Muscle layer of duodenum (tissue), 2 donors: ENCODE results near the gene CD177.
"Not testable (repeated sequence)": the region's sequence is repeated elsewhere in the genome, so short reads cannot be mapped to it uniquely, and the experiment has no call there.

Source experiments
- H3K27ac ChIP-seq: one replicate; pipeline ENCODE4 v1.7.0; 2013; ENCODE audit warnings: mild to moderate bottlenecking, low read length
- H3K27me3 ChIP-seq: one replicate; pipeline ENCODE4 v1.7.0; 2013; ENCODE audit warnings: low read depth, mild to moderate bottlenecking, control low read depth, low read length
- H3K36me3 ChIP-seq, 2 donors: one replicate each; pipeline ENCODE4 v1.7.0; 2013; ENCODE audit warnings: low read length in 2 of 2, control low read depth in 1 of 2, mild to moderate bottlenecking in 1 of 2; ENCODE audit not compliant: insufficient read depth in 2 of 2, control insufficient read depth in 1 of 2
- H3K4me1 ChIP-seq, 2 donors: one replicate each; pipeline ENCODE4 v1.7.0; 2013; ENCODE audit warnings: low read length in 2 of 2, mild to moderate bottlenecking in 2 of 2, control low read depth in 1 of 2, moderate library complexity in 1 of 2; ENCODE audit not compliant: insufficient read depth in 2 of 2, control insufficient read depth in 1 of 2
- H3K4me3 ChIP-seq, 2 donors: one replicate each; pipeline ENCODE4 v1.7.0; 2013; ENCODE audit warnings: low read length in 2 of 2, low read depth in 1 of 2, mild to moderate bottlenecking in 1 of 2
- H3K9me3 ChIP-seq, 2 donors: one replicate each; pipeline ENCODE4 v1.7.0; 2013; ENCODE audit warnings: low read length in 2 of 2, control low read depth in 1 of 2, mild to moderate bottlenecking in 1 of 2; ENCODE audit not compliant: control insufficient read depth in 1 of 2
- donor health status: healthy.

Gene CD177

DNA sequence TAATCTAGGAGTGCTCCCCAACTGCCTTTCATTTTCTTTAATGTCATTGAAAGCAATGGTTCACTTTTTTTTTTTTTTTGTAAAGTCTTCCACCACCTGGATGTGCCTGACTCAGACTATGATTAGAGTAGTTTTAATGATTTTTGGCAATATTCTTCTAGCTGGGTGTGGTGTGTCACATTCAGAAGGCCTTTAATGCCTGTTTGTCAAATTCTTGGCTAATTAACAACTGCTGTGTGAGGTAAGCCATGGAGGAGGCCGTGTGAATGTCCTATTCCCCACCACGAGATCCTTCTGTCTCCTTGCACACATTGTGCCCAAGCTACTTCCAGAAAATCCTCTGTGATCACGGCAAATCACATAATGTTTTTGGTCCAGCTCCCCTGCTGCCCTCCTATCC is 30.3 kb downstream of the CD177 start:
- H3K4me1 ChIP-seq, H3K4me3 ChIP-seq, H3K9me3 ChIP-seq, H3K27me3 ChIP-seq, H3K27ac ChIP-seq, H3K36me3 ChIP-seq: not testable (repeated sequence)

DNA sequence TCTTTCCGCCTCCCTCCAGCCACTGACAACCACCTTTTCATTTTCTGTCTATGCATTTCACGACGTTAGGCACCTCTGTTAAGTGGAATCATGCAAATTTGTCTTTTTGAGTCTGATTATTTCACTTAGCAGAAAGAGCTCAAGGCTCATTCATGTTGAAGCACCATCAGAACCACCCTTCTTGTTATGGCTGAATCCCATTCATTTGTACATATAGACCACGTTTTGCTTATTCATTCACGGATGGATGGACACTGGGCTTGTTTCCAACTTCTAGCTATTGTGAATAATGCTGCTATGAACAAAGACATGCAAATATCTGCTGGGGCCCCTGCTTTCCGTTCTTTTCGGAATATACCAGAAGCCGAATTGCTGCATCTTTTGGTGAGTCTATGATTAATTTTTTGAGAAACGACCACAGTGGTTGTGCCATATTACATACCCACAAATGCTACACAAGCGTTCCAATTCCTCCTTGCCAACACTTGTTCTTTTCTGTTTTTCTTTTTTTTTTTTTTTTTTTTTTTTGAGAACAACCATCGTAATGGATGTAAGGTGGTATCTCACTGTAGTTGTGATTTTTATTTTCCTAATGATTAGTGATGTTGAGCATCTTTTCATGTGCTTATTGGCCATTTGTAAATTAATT is 37.5 kb downstream of the CD177 start:
- not testable (repeated sequence) for H3K4me3 ChIP-seq, H3K27ac ChIP-seq, H3K36me3 ChIP-seq, H3K27me3 ChIP-seq, H3K9me3 ChIP-seq, H3K4me1 ChIP-seq

DNA sequence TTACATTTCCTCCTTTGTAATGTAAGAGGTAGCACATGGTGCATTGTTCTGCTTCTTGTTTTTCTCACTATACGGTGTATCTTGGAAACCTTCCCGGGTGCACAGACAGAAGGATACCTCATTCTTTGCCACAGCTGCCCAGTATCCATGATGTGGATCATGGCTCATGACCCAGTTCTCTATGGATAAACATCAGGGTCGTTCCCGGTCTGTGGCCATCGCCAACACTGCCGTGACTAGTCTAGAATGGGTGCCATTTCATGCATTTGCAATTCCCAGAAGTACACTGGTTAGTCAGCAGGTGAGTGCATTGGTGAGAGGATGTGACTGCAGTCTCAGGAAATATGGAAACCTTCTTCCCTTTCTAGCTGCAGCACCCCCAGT is 38.1 kb downstream of the CD177 start:
- H3K4me1 ChIP-seq, H3K27ac ChIP-seq, H3K4me3 ChIP-seq, H3K9me3 ChIP-seq, H3K36me3 ChIP-seq, H3K27me3 ChIP-seq: not testable (repeated sequence)

DNA sequence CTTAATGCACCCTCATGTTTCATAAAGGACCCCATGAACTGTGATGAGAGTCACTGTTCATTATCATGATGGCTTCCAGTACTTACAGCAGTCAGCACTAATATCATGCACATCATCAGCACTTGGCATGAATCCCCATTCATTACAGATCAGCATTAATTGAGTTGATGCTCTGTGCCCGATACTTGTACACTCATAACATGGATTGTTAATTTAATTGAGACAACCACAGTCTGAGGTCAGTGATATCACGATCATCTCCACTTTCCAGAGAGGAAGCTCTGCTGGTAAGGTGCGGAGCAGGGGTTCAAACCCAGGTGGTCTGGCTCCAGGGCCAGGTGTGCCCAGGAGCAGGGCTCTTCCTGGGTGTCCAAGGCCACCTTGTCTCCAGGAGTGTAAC is 40.0 kb downstream of the CD177 start:
- H3K27me3 ChIP-seq, H3K4me1 ChIP-seq, H3K27ac ChIP-seq, H3K36me3 ChIP-seq, H3K4me3 ChIP-seq, H3K9me3 ChIP-seq: not testable (repeated sequence)

DNA sequence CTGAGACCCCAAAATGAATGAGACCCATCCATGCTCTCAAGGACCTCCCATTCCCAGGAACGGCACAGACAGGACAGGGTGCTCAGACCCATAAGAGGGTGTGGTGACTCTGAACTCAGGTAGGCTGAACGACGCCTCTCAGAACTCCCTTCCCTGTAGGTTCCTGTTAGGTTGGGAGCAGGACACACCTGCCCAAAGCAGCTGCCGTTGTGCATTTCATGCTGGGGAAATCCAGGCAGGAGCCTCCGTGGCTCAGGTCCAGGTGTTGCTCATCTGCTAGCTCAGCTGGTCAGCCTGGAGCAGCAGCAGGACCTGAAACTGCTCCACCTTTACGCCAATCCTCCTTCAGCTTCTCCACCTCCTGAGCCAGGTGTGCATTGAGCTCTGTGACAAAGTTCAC is 42.1 kb downstream of the CD177 start:
- Histone ChIP-seq H3K9me3 (no peaks in the 10 kb centered on the region), H3K4me1 (no peaks in the 10 kb centered on the region), H3K36me3 (no peaks in the 10 kb centered on the region), H3K27ac (no peak overlapping the region), H3K27me3 (no peaks in the 10 kb centered on the region), H3K4me3 (no peak overlapping the region)

DNA sequence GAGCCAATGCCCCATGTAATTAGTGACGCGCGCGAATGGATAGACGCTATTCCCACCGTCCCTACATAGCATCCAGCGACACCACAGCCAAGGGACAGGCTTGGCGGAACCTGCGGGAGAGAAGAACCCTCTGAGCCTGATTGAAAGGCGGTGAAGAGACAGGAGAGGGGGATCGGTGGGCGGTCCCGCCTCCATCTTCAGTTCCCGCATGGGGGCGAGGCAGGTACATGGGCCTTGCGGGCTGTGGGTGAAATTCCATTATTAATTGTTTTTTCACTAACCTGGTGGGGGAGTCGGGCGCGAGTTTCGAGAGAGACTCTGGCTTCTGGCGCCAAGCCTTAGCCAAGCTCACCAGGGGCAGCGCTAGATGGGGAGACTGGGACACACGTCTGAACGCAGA is 52.8 kb downstream of the CD177 start:
- Histone ChIP-seq H3K4me3 (no peak overlapping the region), H3K27me3 (no peaks in the 10 kb centered on the region), H3K9me3 (no peaks in the 10 kb centered on the region), H3K36me3 (no peaks in the 10 kb centered on the region), H3K27ac (no peak overlapping the region), H3K4me1 (no peaks in the 10 kb centered on the region)

DNA sequence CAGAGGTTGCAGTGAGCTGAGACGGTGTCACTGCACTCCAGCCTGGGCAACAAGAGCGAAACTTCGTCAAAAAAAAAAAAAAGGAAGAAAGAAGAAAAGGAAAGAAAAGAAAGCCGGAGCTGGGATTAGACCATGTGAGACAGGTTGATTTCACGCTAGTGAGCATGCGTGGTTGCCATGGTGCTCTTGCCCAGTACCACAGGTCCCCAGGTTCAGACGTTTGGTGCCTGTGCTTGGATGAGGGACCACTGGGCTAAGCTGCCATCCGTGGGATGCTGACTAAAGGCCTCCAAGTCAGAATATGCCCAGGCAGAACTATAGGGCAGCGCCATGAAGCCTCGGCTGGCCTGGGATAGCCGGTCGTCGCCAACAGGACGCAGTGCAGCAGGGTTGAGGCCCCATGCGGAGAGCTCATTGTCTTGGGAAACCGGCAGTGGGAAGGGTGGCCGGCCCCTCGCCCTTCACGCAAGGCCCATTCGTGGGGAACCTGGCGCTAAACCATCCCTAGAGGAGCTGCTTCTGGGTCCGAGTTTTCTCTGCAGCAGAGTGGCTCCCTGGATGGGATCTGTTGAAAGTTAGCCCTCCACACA is 54.0 kb downstream of the CD177 start:
- H3K27ac ChIP-seq, result no peak overlapping the region
- H3K4me3 ChIP-seq, result no peak overlapping the region
- H3K4me1 ChIP-seq, result no peaks in the 10 kb centered on the region
- H3K36me3 ChIP-seq, result no peaks in the 10 kb centered on the region
- H3K9me3 ChIP-seq, result no peaks in the 10 kb centered on the region
- H3K27me3 ChIP-seq, result no peaks in the 10 kb centered on the region

DNA sequence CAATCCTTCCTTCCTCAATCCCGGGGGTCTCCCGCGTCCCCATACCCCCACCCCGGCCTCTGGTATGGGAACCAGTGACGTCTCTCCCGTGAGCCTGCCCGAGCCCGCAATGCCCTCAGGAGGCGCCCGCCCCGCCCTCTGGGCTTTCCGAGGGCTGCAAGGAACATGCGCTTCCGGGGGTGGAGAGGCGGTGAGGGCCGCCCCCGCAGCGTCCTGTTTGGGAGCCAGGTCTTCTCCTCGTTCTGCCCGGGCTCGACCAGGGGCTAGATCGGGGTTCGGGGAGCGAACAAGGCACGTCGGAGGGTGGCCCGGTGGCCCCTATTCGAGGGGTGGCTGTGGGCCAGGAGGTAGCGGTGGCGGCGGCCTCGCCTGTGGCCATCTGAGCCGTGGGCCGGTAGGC is 54.6 kb downstream of the CD177 start:
- Histone ChIP-seq H3K27ac (no peak overlapping the region), H3K9me3 (no peaks in the 10 kb centered on the region), H3K4me3 (no peak overlapping the region), H3K36me3 (no peaks in the 10 kb centered on the region), H3K27me3 (no peaks in the 10 kb centered on the region), H3K4me1 (no peaks in the 10 kb centered on the region)

DNA sequence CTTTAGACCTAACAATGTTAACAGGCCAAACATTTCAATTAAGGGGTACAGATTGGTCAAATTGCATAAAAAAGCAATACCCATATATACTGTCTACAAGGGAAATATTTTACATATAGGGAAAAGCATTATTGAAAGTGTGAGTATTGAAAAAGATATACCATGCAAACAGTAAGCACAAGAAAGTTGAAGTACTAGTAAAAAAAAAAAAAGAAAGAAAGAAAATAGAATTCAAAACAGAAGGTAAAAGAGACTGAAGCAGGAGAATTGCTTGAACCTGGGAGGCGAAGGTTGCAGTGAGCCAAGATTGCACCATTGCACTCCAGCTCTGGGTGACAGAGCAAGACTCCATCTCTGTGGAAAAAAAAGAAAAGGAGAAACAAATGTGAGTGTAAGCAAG is 55.9 kb downstream of the CD177 start:
- Histone ChIP-seq H3K4me1 (no peaks in the 10 kb centered on the region), H3K9me3 (no peaks in the 10 kb centered on the region), H3K36me3 (no peaks in the 10 kb centered on the region), H3K27me3 (no peaks in the 10 kb centered on the region), H3K27ac (no peak overlapping the region), H3K4me3 (no peak overlapping the region)

DNA sequence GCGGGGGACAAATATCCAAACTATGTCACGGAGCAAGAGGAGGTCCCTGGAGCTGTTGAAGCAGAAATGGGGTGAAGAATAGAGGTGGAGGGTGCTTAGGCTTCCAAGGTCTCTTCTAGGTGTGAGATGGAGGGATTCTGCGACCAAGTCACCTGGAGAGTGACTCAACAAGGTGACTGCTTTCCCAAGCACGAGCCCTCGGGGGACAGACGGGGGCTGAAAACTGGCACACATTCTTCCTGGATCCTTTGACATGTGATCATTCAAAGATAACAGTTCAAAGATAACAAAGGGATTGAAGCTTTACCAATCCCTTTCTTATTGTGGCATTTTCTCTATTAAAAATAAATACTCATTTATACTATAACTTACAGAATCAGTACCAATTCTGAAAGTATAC is 59.0 kb downstream of the CD177 start:
- Histone ChIP-seq H3K36me3 (no peaks in the 10 kb centered on the region), H3K4me1 (no peaks in the 10 kb centered on the region), H3K4me3 (no peak overlapping the region), H3K27me3 (no peaks in the 10 kb centered on the region), H3K27ac (no peak overlapping the region), H3K9me3 (no peaks in the 10 kb centered on the region)
